Measurements from ENCODE around the gene GALR3.

DNA sequence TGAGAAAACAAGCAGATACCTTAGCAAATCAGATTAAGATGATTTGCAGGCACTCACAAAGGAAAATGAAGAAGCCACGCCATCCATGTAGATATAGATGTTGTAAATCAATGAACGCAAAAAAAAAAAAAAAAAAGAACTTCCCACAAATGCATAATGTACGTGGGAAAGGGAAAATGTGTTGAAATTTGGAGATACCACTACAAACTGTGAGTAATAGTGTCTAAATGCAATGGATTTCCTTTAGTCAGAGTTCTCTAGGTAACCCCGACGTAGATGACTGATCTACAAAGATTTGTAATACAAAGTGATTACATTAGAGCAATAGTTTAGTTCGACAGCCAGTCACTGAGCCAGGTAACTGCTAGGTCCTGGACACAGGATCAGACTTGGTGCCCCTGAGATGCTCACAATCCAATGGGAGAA is 21.7 kb downstream of the GALR3 start:
- TF ChIP-seq POLR2A (IDR thresholded peaks at IDR 0.05; ENCODE audit: low read depth, low read length): no peak
- no peak for TF ChIP-seq POLR2AphosphoS5 (IDR thresholded peaks at IDR 0.05; ENCODE audit: low read depth, low read length)
- TF ChIP-seq TAF1 (IDR thresholded peaks at IDR 0.05; ENCODE audit: borderline replicate concordance, low read depth, low read length): no peak
